Measurements from ENCODE around the gene SPATS2.

DNA sequence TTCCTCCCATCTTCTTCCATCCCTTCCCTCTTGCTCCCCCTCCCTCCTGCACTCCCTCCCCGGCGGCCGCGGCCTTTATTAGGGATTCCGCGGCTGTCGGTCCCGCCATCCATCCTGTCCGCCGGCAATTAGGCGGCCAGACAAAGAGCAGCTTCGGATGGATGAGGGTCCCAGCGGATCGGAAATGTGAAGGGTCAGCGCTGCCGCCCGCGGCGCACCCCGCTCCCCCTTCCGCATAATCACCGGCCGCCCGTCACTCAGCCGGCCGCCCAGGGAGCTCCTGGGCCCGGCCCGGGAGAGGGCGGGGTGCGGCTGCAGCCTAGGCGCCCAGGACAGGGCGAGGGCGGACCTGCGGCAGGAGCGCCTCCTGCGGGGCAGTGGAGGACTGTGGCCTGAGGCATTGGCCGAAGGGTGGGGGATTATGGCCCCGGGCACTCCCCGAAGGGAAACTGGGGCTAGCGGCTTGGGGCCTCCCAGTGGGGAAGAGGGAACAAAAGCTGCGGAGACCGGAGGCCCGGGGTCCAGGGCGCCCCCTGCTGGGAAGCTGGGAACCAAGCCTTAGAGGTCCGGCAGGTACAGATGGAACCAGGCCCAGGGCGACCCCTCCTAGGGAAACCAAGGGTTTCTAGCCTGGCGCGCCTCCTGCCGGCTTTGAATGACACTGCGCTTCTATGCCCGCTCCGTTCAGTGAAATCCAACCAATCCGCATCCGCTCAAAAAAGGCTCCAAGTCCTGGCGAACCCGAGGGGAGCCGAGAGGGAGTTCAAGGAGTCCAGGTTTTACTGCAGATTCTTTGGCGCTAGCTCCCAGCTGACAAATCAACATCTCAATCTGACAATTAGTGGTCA, 25.0 kb upstream of the SPATS2 start:
- TF ChIP-seq, protein P1, sequence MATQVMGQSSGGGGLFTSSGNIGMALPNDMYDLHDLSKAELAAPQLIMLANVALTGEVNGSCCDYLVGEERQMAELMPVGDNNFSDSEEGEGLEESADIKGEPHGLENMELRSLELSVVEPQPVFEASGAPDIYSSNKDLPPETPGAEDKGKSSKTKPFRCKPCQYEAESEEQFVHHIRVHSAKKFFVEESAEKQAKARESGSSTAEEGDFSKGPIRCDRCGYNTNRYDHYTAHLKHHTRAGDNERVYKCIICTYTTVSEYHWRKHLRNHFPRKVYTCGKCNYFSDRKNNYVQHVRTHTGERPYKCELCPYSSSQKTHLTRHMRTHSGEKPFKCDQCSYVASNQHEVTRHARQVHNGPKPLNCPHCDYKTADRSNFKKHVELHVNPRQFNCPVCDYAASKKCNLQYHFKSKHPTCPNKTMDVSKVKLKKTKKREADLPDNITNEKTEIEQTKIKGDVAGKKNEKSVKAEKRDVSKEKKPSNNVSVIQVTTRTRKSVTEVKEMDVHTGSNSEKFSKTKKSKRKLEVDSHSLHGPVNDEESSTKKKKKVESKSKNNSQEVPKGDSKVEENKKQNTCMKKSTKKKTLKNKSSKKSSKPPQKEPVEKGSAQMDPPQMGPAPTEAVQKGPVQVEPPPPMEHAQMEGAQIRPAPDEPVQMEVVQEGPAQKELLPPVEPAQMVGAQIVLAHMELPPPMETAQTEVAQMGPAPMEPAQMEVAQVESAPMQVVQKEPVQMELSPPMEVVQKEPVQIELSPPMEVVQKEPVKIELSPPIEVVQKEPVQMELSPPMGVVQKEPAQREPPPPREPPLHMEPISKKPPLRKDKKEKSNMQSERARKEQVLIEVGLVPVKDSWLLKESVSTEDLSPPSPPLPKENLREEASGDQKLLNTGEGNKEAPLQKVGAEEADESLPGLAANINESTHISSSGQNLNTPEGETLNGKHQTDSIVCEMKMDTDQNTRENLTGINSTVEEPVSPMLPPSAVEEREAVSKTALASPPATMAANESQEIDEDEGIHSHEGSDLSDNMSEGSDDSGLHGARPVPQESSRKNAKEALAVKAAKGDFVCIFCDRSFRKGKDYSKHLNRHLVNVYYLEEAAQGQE (IDR thresholded peaks at IDR 0.05; ENCODE audit: insufficient read depth in 1 of 2, low read depth in 2 of 2, low read length in 2 of 2), result no peak
- TF ChIP-seq TAF1 (IDR thresholded peaks at IDR 0.05; ENCODE audit: borderline replicate concordance, insufficient read depth, low read length) (no peak), POLR2AphosphoS5 (IDR thresholded peaks at IDR 0.05; ENCODE audit: low read depth, low read length) (no peak)

All from PFSK-1 (cell line).